Body of pancreas (tissue), 4 donors: ENCODE data around the gene LMBRD1. TPM values are rescaled to one million over a fixed set of nuclear protein-coding genes. Genes with fewer than 3 reads are reported as not detected.

Experiments
- ATAC-seq: fragments of 150-250 bp; one replicate; pipeline ENCODE4 v1.9.1; 2016
- DNase-seq, 4 donors: peaks; one replicate each; pipeline ENCODE4 v3.0.0-alpha.2; 2019
- H3K27ac ChIP-seq, 4 donors: fragments of 200-600 bp; sonication (generic); 1 replicate in 3 of 4; 2 replicates in 1 of 4; pipeline versions ENCODE4 v1.5.1 to v1.6.1; 2016 to 2019; ENCODE audit warnings: mild to moderate bottlenecking in 1 of 4, mixed read lengths in 1 of 4, moderate library complexity in 1 of 4
- H3K27me3 ChIP-seq, 2 donors: fragments of 200-600 bp; sonication (generic); one replicate each; pipeline ENCODE4 v1.6.0; 2016; ENCODE audit warnings: mild to moderate bottlenecking in 1 of 2
- H3K36me3 ChIP-seq, 2 donors: fragments of 200-600 bp; sonication (generic); replicated peaks in 1 of 2; 2 replicates each; pipeline ENCODE4 v1.5.1; 2016; ENCODE audit warnings: low read depth in 2 of 2; ENCODE audit not compliant: insufficient read depth in 1 of 2
- H3K4me1 ChIP-seq: fragments of 200-600 bp; sonication (generic); one replicate; pipeline ENCODE4 v1.6.0; 2016
- H3K4me3 ChIP-seq, 2 donors: fragments of 200-600 bp; sonication (generic); 1 replicate in 1 of 2; 2 replicates in 1 of 2; pipeline ENCODE4 v1.5.1; 2016 to 2019
- H3K9me3 ChIP-seq, 3 donors: fragments of 200-600 bp; sonication (generic); 1 replicate in 2 of 3; 2 replicates in 1 of 3; pipeline ENCODE4 v1.5.1; 2016
- CTCF ChIP-seq, 7 experiments: fragments of 450-650 bp in 4 of 7; fragments of 200-600 bp in 3 of 7; sonication (generic) in 3 of 7; IDR thresholded peaks; one replicate each; pipeline ENCODE4 v1.5.1; 2016 to 2019; ENCODE audit warnings: antibody characterized with exemption in 7 of 7
- POLR2A ChIP-seq, 3 donors: fragments of 450-650 bp; IDR thresholded peaks; one replicate each; pipeline ENCODE4 v1.6.1; 2016; ENCODE audit warnings: antibody characterized with exemption in 3 of 3, mild to moderate bottlenecking in 2 of 3
- WGBS, 2 donors: methylation state at CpG; one replicate each; pipeline ENCODE4 v1.1.5; 2017; 5-methylcytosine and 5-hydroxymethylcytosine counted together
- intact Hi-C: fragments of 100-400 bp; cut with DNase I; formaldehyde crosslinking; loops from one replicate; pipeline ENCODE4 v1.15.1; 2023
- total RNA-seq, 2 donors: library from RNA; depleted of rRNA; stranded (reverse); fragments of >200 nt; gene quantifications; one replicate each; pipeline ENCODE4 v1.1.0, GENCODE V29; 2016

The LMBRD1 gene
- total RNA-seq, 2 donors from 2014 or later: 33.9 to 55.3 TPM

GRCh38 chr6:69664551-69664950 lies 132.3 kb downstream of the LMBRD1 start:
- WGBS, 2 donors: 60 to 67% methylated on average over 1 of the region's 1 CpG
- intact Hi-C loops: no loop called here
- H3K4me3 ChIP-seq: no peak overlapping the region
- H3K27me3 ChIP-seq: no peaks in the 10 kb centered on the region
- DNase-seq (no peak), ATAC-seq (no peak)
- no peaks in the 10 kb centered on the region for H3K4me1 ChIP-seq
- H3K27ac ChIP-seq: no peak overlapping the region
- TF ChIP-seq CTCF (IDR thresholded peaks at IDR 0.05) (no peak), POLR2A (IDR thresholded peaks at IDR 0.05) (no peak)
- H3K9me3 ChIP-seq: no peaks in the 10 kb centered on the region
- no peaks in the 10 kb centered on the region for H3K36me3 ChIP-seq

- ATAC-seq (no peak), DNase-seq (no peak)
- Histone ChIP-seq H3K4me3 (no peak overlapping the region), H3K27ac (no peak overlapping the region), H3K36me3 (no peaks in the 10 kb centered on the region), H3K4me1 (no peaks in the 10 kb centered on the region), H3K9me3 (no peaks in the 10 kb centered on the region), H3K27me3 (no peaks in the 10 kb centered on the region)
- TF ChIP-seq POLR2A (IDR thresholded peaks at IDR 0.05): no peak
- no peak for TF ChIP-seq CTCF (IDR thresholded peaks at IDR 0.05)
- intact Hi-C loops: no loop called here
- 69 to 83% methylated on average over 2 of the region's 2 CpGs for WGBS, 2 donors
Measured at GRCh38 chr6:69663215-69663614, 133.6 kb downstream of the LMBRD1 start.

GRCh38 chr6:69650703-69651102 lies 146.1 kb downstream of the LMBRD1 start:
- H3K4me1 ChIP-seq: no peaks in the 10 kb centered on the region
- intact Hi-C loops: no loop called here
- no peak for DNase-seq
- no peak overlapping the region for H3K4me3 ChIP-seq
- H3K36me3 ChIP-seq: no peaks in the 10 kb centered on the region
- H3K27me3 ChIP-seq: no peaks in the 10 kb centered on the region
- TF ChIP-seq CTCF (IDR thresholded peaks at IDR 0.05): no peak
- no peak for TF ChIP-seq POLR2A (IDR thresholded peaks at IDR 0.05)
- no peak for ATAC-seq
- H3K27ac ChIP-seq: no peak overlapping the region
- no peaks in the 10 kb centered on the region for H3K9me3 ChIP-seq

- no peak for DNase-seq
- Histone ChIP-seq H3K4me1 (no peaks in the 10 kb centered on the region), H3K27me3 (no peaks in the 10 kb centered on the region), H3K9me3 (no peaks in the 10 kb centered on the region), H3K36me3 (no peaks in the 10 kb centered on the region), H3K4me3 (no peak overlapping the region), H3K27ac (no peak overlapping the region)
- TF ChIP-seq CTCF (IDR thresholded peaks at IDR 0.05) (no peak), POLR2A (IDR thresholded peaks at IDR 0.05) (no peak)
- WGBS, 2 donors: 31 to 36% methylated on average over 2 of the region's 2 CpGs
- intact Hi-C loops: no loop called here
- ATAC-seq: no peak
Measured at GRCh38 chr6:69647726-69648125, 149.1 kb downstream of the LMBRD1 start.

GRCh38 chr6:69643688-69644087 lies 153.1 kb downstream of the LMBRD1 start:
- intact Hi-C loops: no loop called here
- 35 to 42% methylated on average over 2 of the region's 2 CpGs for WGBS, 2 donors
- no peak for DNase-seq
- H3K27ac ChIP-seq: no peak overlapping the region
- ATAC-seq: no peak
- no peaks in the 10 kb centered on the region for H3K36me3 ChIP-seq
- no peaks in the 10 kb centered on the region for H3K9me3 ChIP-seq
- H3K4me3 ChIP-seq: no peak overlapping the region
- no peaks in the 10 kb centered on the region for H3K27me3 ChIP-seq
- no peaks in the 10 kb centered on the region for H3K4me1 ChIP-seq
- TF ChIP-seq CTCF (IDR thresholded peaks at IDR 0.05) (no peak), POLR2A (IDR thresholded peaks at IDR 0.05) (no peak)
